Measurements from ENCODE around the gene USH1G. TPM values are rescaled to one million over a fixed set of nuclear protein-coding genes. Genes with fewer than 3 reads are reported as not detected.

The USH1G gene
- total RNA-seq, 1 donor from 2014 or later: 0.14 TPM

DNA sequence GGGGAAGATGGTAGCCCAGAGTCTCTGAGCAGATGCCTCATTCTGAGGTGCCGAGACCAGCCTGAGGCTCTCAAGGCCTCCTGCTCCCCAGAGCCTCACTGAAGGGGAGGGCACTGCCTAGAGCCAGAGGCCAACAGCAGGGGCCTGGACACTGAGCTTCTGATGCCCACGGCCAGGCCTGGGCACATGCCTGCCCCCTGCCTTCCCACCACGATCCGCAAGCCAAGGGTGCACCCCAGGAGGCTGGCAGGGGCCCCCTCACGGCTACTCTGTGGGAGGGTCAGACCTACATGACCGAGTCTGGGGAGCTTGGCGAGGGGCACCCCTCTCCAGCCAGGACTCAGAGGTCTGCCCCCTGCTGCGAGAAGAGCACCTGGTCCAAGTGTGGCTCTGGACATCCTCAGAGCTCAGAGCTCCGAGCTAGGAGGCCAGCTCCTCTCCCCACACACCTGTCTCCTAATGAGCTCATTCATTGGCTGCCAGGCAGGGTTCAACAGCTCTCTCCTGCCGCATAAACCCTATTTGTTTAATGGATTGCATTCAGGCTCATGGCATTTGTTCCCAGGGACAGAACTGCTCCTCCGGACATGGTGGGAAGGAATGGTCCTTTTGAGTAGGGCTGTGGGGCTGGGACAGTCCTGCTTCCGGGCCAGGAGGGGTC is 26.5 kb upstream of the USH1G start:
- H3K36me3 ChIP-seq (ENCODE audit: insufficient read depth, low read length): no peaks in the 10 kb centered on the region
- H3K27ac ChIP-seq (ENCODE audit: low read depth, low read length): no peak overlapping the region
- H3K4me3 ChIP-seq (ENCODE audit: insufficient read depth, low read depth, low read length): no peak overlapping the region
- H2AFZ ChIP-seq (ENCODE audit: low read depth, low read length): no peak overlapping the region
- H3K4me1 ChIP-seq (ENCODE audit: insufficient read depth, low read length): no peaks in the 10 kb centered on the region
- Mint-ChIP-seq H3K9me3 (ENCODE audit: unreplicated experiment) (no peaks in the 10 kb centered on the region), H3K4me3 (ENCODE audit: unreplicated experiment) (no peak overlapping the region), H3K36me3 (ENCODE audit: low read depth, unreplicated experiment) (peaks cover 2% of the 10 kb centered on the region), H3K4me1 (ENCODE audit: low read depth, unreplicated experiment) (no peaks in the 10 kb centered on the region), H3K27ac (ENCODE audit: unreplicated experiment) (no peak overlapping the region), H3K27me3 (ENCODE audit: low read depth, unreplicated experiment) (peaks cover 46% of the 10 kb centered on the region)
- H4K20me1 ChIP-seq (ENCODE audit: insufficient read depth, low read length): no peaks in the 10 kb centered on the region
- no peaks in the 10 kb centered on the region for H3K9me3 ChIP-seq (ENCODE audit: insufficient read depth, low read depth, low read length)
- TF ChIP-seq EZH2 (IDR thresholded peaks at IDR 0.05; ENCODE audit: insufficient read depth, low read length): no peak
- TF ChIP-seq, protein P1, sequence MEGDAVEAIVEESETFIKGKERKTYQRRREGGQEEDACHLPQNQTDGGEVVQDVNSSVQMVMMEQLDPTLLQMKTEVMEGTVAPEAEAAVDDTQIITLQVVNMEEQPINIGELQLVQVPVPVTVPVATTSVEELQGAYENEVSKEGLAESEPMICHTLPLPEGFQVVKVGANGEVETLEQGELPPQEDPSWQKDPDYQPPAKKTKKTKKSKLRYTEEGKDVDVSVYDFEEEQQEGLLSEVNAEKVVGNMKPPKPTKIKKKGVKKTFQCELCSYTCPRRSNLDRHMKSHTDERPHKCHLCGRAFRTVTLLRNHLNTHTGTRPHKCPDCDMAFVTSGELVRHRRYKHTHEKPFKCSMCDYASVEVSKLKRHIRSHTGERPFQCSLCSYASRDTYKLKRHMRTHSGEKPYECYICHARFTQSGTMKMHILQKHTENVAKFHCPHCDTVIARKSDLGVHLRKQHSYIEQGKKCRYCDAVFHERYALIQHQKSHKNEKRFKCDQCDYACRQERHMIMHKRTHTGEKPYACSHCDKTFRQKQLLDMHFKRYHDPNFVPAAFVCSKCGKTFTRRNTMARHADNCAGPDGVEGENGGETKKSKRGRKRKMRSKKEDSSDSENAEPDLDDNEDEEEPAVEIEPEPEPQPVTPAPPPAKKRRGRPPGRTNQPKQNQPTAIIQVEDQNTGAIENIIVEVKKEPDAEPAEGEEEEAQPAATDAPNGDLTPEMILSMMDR (IDR thresholded peaks at IDR 0.05; ENCODE audit: insufficient read depth, low read depth, low read length): no peak
- H3K9ac ChIP-seq (ENCODE audit: low read length): no peak overlapping the region
- no peaks in the 10 kb centered on the region for H3K79me2 ChIP-seq (ENCODE audit: insufficient read depth, low read length)
- FAIRE-seq (no peak), DNase-seq (ENCODE audit: low read depth) (no peak)
- H3K4me2 ChIP-seq (ENCODE audit: low read length): no peak overlapping the region
- H3K27me3 ChIP-seq (ENCODE audit: insufficient read depth, low read length): peaks cover 8% of the 10 kb centered on the region

DNA sequence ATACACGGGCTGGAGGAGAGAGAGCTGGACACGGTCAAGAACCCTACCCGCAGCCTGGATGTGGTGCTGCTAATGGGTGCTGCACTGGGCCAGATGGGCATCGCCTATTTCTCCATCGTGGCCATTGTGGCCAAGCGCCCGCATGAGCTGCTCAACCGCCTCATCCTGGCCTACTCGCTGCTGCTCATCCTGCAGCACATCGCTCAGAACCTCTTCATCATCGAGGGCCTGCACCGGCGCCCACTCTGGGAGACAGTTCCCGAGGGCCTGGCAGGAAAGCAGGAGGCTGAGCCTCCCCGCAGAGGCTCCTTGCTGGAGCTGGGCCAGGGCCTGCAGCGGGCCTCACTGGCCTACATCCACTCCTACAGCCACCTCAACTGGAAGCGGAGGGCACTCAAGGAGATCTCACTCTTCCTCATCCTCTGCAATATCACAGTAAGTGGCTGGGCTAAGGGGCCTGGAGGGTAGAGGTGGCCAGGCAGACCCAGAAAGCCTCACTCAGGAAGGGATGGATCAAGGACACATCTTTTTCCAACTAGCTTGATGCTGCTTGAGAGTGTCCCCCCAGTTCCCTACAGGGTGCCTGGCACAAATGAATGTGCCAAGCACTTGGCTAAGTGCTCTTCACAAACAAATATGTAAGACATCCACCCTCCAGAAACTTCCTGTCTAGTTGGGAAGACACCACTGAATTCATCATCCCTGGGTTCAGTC is 24.1 kb upstream of the USH1G start:
- Mint-ChIP-seq H3K4me3 (ENCODE audit: unreplicated experiment) (no peak overlapping the region), H3K27me3 (ENCODE audit: low read depth, unreplicated experiment) (peaks cover 54% of the 10 kb centered on the region), H3K4me1 (ENCODE audit: low read depth, unreplicated experiment) (no peaks in the 10 kb centered on the region), H3K9me3 (ENCODE audit: unreplicated experiment) (no peaks in the 10 kb centered on the region), H3K27ac (ENCODE audit: unreplicated experiment) (no peak overlapping the region), H3K36me3 (ENCODE audit: low read depth, unreplicated experiment) (peaks cover 2% of the 10 kb centered on the region)
- Histone ChIP-seq H2AFZ (ENCODE audit: low read depth, low read length) (no peak overlapping the region), H3K4me3 (ENCODE audit: insufficient read depth, low read depth, low read length) (no peak overlapping the region), H3K27me3 (ENCODE audit: insufficient read depth, low read length) (peaks cover 14% of the 10 kb centered on the region), H3K4me2 (ENCODE audit: low read length) (no peak overlapping the region), H3K9me3 (ENCODE audit: insufficient read depth, low read depth, low read length) (no peaks in the 10 kb centered on the region), H3K4me1 (ENCODE audit: insufficient read depth, low read length) (no peaks in the 10 kb centered on the region), H3K27ac (ENCODE audit: low read depth, low read length) (no peak overlapping the region), H3K79me2 (ENCODE audit: insufficient read depth, low read length) (no peaks in the 10 kb centered on the region), H3K9ac (ENCODE audit: low read length) (no peak overlapping the region), H4K20me1 (ENCODE audit: insufficient read depth, low read length) (no peaks in the 10 kb centered on the region), H3K36me3 (ENCODE audit: insufficient read depth, low read length) (no peaks in the 10 kb centered on the region)
- no peak for FAIRE-seq
- TF ChIP-seq EZH2 (IDR thresholded peaks at IDR 0.05; ENCODE audit: insufficient read depth, low read length): no peak
- TF ChIP-seq, protein P1 (IDR thresholded peaks at IDR 0.05; ENCODE audit: insufficient read depth, low read depth, low read length): no peak
- DNase-seq (ENCODE audit: low read depth): no peak

DNA sequence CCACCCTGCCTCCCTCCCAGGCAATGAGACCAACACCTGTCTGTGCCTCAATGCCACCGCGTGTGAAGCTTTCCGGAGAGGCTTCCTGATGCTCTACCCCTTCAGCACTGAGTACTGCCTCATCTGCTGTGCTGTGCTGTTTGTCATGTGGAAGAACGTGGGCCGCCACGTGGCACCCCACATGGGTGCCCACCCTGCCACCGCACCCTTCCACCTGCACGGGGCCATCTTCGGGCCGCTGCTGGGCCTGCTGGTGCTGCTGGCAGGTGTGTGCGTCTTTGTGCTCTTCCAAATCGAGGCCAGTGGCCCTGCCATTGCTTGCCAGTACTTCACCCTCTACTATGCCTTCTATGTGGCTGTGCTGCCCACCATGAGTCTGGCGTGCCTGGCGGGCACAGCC is 23.6 kb upstream of the USH1G start:
- DNase-seq (ENCODE audit: low read depth): no peak
- no peak for FAIRE-seq
- no peak overlapping the region for H3K27ac Mint-ChIP-seq (ENCODE audit: unreplicated experiment)
- Histone ChIP-seq H3K27me3 (ENCODE audit: insufficient read depth, low read length) (peaks cover 14% of the 10 kb centered on the region), H4K20me1 (ENCODE audit: insufficient read depth, low read length) (no peaks in the 10 kb centered on the region), H3K4me3 (ENCODE audit: insufficient read depth, low read depth, low read length) (no peak overlapping the region), H2AFZ (ENCODE audit: low read depth, low read length) (no peak overlapping the region), H3K27ac (ENCODE audit: low read depth, low read length) (no peak overlapping the region), H3K36me3 (ENCODE audit: insufficient read depth, low read length) (no peaks in the 10 kb centered on the region), H3K79me2 (ENCODE audit: insufficient read depth, low read length) (no peaks in the 10 kb centered on the region), H3K4me1 (ENCODE audit: insufficient read depth, low read length) (no peaks in the 10 kb centered on the region), H3K9ac (ENCODE audit: low read length) (no peak overlapping the region), H3K9me3 (ENCODE audit: insufficient read depth, low read depth, low read length) (no peaks in the 10 kb centered on the region), H3K4me2 (ENCODE audit: low read length) (no peak overlapping the region)
- peaks cover 59% of the 10 kb centered on the region for H3K27me3 Mint-ChIP-seq (ENCODE audit: low read depth, unreplicated experiment)
- no peaks in the 10 kb centered on the region for H3K4me1 Mint-ChIP-seq (ENCODE audit: low read depth, unreplicated experiment)
- TF ChIP-seq, protein P1 (IDR thresholded peaks at IDR 0.05; ENCODE audit: insufficient read depth, low read depth, low read length): no peak
- no peak for TF ChIP-seq EZH2 (IDR thresholded peaks at IDR 0.05; ENCODE audit: insufficient read depth, low read length)
- H3K4me3 Mint-ChIP-seq (ENCODE audit: unreplicated experiment): no peak overlapping the region
- H3K36me3 Mint-ChIP-seq (ENCODE audit: low read depth, unreplicated experiment): peaks cover 2% of the 10 kb centered on the region
- H3K9me3 Mint-ChIP-seq (ENCODE audit: unreplicated experiment): no peaks in the 10 kb centered on the region

Data from astrocyte (in vitro differentiated cells and primary cell).